H1 (cell line): ENCODE results near the gene REPS2. TPM values are rescaled to one million over a fixed set of nuclear protein-coding genes. Genes with fewer than 3 reads are reported as not detected.

ENCODE experiments used
- CTCF ChIA-PET: fragments of 300-600 bp; sonication (Branson Sonifier 250); formaldehyde crosslinking; loops from one replicate; lab custom pipeline; 2021; ENCODE audit not compliant: partially characterized antibody; lab: Charles Lee
- POLR2A ChIA-PET: fragments of 300-600 bp; sonication (Branson Sonifier 250); formaldehyde crosslinking; loops from one replicate; lab custom pipeline; 2021; ENCODE audit warnings: inconsistent platforms; ENCODE audit not compliant: partially characterized antibody; lab: Charles Lee
- DNase-seq, 2 experiments: peaks; one replicate each; pipeline versions ENCODE4 v3.0.0 to v3.0.0-alpha.2; 2010 to 2022; ENCODE audit warnings: low spot score in 2 of 2, low read depth in 1 of 2, mixed read lengths in 1 of 2
- FAIRE-seq: peaks from 2 replicates; lab custom pipeline; 2011; peaks lifted over from hg19 to GRCh38; lab: Jason Lieb, UNC
- H2AFZ ChIP-seq: 2 replicates; pipeline ENCODE4 v1.8.1; 2012; ENCODE audit warnings: low read length, inconsistent platforms
- H2AK5ac ChIP-seq: 2 replicates; pipeline ENCODE4 v1.6.1; 2013; ENCODE audit warnings: low read depth, low read length
- H2BK120ac ChIP-seq: replicated peaks from 2 replicates; pipeline ENCODE3; 2013; ENCODE audit warnings: low read depth, low read length, inconsistent platforms
- H2BK12ac ChIP-seq: 2 replicates; pipeline ENCODE4 v1.6.1; 2013; ENCODE audit warnings: low read depth, low read length
- H2BK15ac ChIP-seq: 2 replicates; pipeline ENCODE4 v1.6.1; 2013; ENCODE audit warnings: low read length
- H2BK20ac ChIP-seq: 2 replicates; pipeline ENCODE4 v1.6.1; 2013; ENCODE audit warnings: low read length
- H2BK5ac ChIP-seq: 2 replicates; pipeline ENCODE4 v1.6.1; 2013; ENCODE audit warnings: low read depth, low read length
- H3K14ac ChIP-seq: 2 replicates; pipeline ENCODE4 v1.6.1; 2013; ENCODE audit warnings: inconsistent platforms; ENCODE audit not compliant: insufficient read length
- H3K18ac ChIP-seq: 2 replicates; pipeline ENCODE4 v1.6.1; 2013; ENCODE audit warnings: low read length; ENCODE audit errors: extremely low read depth
- H3K23ac ChIP-seq: 2 replicates; pipeline ENCODE4 v1.6.1; 2013; ENCODE audit warnings: inconsistent platforms; ENCODE audit not compliant: insufficient read length
- H3K23me2 ChIP-seq: 2 replicates; pipeline ENCODE4 v1.6.1; 2013; ENCODE audit warnings: low read depth, low read length
- H3K27ac ChIP-seq: 2 replicates; pipeline ENCODE4 v1.6.1; 2011; ENCODE audit warnings: low read depth, low read length, inconsistent platforms
- H3K27me3 ChIP-seq, 4 experiments: replicated peaks in 1 of 4; 1 replicate in 1 of 4; 2 replicates in 3 of 4; pipeline versions ENCODE4 v1.6.1 to v1.8.1; 2011 to 2013; ENCODE audit warnings: low read length in 3 of 4, mild to moderate bottlenecking in 3 of 4, inconsistent platforms in 2 of 4, mixed read lengths in 2 of 4, moderate library complexity in 1 of 4; ENCODE audit not compliant: control insufficient read depth in 3 of 4, insufficient read depth in 3 of 4; ENCODE audit errors: extremely low read depth in 1 of 4
- H3K36me3 ChIP-seq, 4 experiments: 2 replicates each; pipeline versions ENCODE4 v1.6.1 to v1.8.1; 2011 to 2013; ENCODE audit warnings: mild to moderate bottlenecking in 4 of 4, low read length in 3 of 4, moderate library complexity in 2 of 4, control low read depth in 1 of 4, inconsistent platforms in 1 of 4; ENCODE audit not compliant: insufficient read depth in 4 of 4, control insufficient read depth in 2 of 4
- H3K4ac ChIP-seq: replicated peaks from 2 replicates; pipeline ENCODE3; 2013; ENCODE audit warnings: low read length, low read depth, mixed read lengths, inconsistent platforms; ENCODE audit not compliant: insufficient read length
- H3K4me1 ChIP-seq, 4 experiments: replicated peaks in 1 of 4; 1 replicate in 1 of 4; 2 replicates in 3 of 4; pipeline versions ENCODE4 v1.6.1 to v1.8.1; 2011 to 2013; ENCODE audit warnings: low read length in 3 of 4, inconsistent platforms in 2 of 4, mixed read lengths in 1 of 4; ENCODE audit not compliant: insufficient read depth in 4 of 4, control insufficient read depth in 3 of 4
- H3K4me2 ChIP-seq, 2 experiments: 2 replicates each; pipeline versions ENCODE4 v1.6.1 to v1.8.1; 2011 to 2013; ENCODE audit warnings: low read depth in 2 of 2, low read length in 2 of 2, control low read depth in 1 of 2, inconsistent platforms in 1 of 2, mild to moderate bottlenecking in 1 of 2; ENCODE audit not compliant: insufficient read depth in 1 of 2
- H3K4me3 ChIP-seq, 4 experiments: fragments of 200-600, 300-600 bp in 1 of 4; sonication (generic), shearing (Covaris generic), sonication (Bioruptor Twin) in 1 of 4; 2 replicates each; pipeline versions ENCODE4 v1.5.1 to v1.8.1; 2011 to 2016; ENCODE audit warnings: low read length in 4 of 4, low read depth in 3 of 4, control low read depth in 2 of 4, inconsistent platforms in 2 of 4, mild to moderate bottlenecking in 2 of 4, mixed read lengths in 1 of 4, moderate library complexity in 1 of 4; ENCODE audit not compliant: insufficient read depth in 2 of 4; ENCODE audit errors: extremely low read depth in 1 of 4
- H3K56ac ChIP-seq: replicated peaks from 2 replicates; pipeline ENCODE3; 2013; ENCODE audit warnings: low read depth, mild to moderate bottlenecking, mixed read lengths, low read length, inconsistent platforms; ENCODE audit not compliant: insufficient read length
- H3K79me1 ChIP-seq: 2 replicates; pipeline ENCODE4 v1.6.1; 2013; ENCODE audit warnings: low read depth, low read length, control low read depth
- H3K79me2 ChIP-seq, 2 experiments: 2 replicates each; pipeline versions ENCODE4 v1.6.1 to v1.8.1; 2012 to 2013; ENCODE audit warnings: low read length in 2 of 2, mild to moderate bottlenecking in 2 of 2, inconsistent platforms in 1 of 2; ENCODE audit not compliant: insufficient read depth in 2 of 2, control insufficient read depth in 1 of 2
- H3K9ac ChIP-seq, 4 experiments: replicated peaks in 1 of 4; 1 replicate in 1 of 4; 2 replicates in 3 of 4; pipeline versions ENCODE4 v1.6.1 to v1.8.1; 2011 to 2013; ENCODE audit warnings: low read depth in 3 of 4, low read length in 3 of 4, control low read depth in 2 of 4, mild to moderate bottlenecking in 2 of 4, moderate library complexity in 2 of 4, inconsistent platforms in 1 of 4; ENCODE audit errors: extremely low read depth in 1 of 4
- H3K9me3 ChIP-seq, 2 experiments: 2 replicates each; pipeline versions ENCODE4 v1.6.1 to v1.8.1; 2012 to 2013; ENCODE audit warnings: mild to moderate bottlenecking in 2 of 2, moderate library complexity in 2 of 2, control low read depth in 1 of 2, inconsistent platforms in 1 of 2, low read depth in 1 of 2, low read length in 1 of 2, mixed read lengths in 1 of 2; ENCODE audit not compliant: insufficient read depth in 2 of 2
- H4K20me1 ChIP-seq, 2 experiments: replicated peaks in 1 of 2; 2 replicates each; pipeline versions ENCODE3 to v1.8.1; 2011 to 2013; ENCODE audit warnings: inconsistent platforms in 2 of 2, low read length in 2 of 2, mild to moderate bottlenecking in 1 of 2; ENCODE audit not compliant: insufficient read depth in 2 of 2, control insufficient read depth in 1 of 2
- H4K5ac ChIP-seq: 2 replicates; pipeline ENCODE4 v1.6.1; 2013; ENCODE audit warnings: low read length, low read depth, mixed read lengths, inconsistent platforms; ENCODE audit not compliant: insufficient read length
- H4K8ac ChIP-seq: 2 replicates; pipeline ENCODE4 v1.8.0; 2013; ENCODE audit warnings: mild to moderate bottlenecking, moderate library complexity, low read length, inconsistent platforms; ENCODE audit not compliant: insufficient read depth; ENCODE audit errors: extremely low read depth
- H4K91ac ChIP-seq: replicated peaks from 2 replicates; pipeline ENCODE3; 2013; ENCODE audit warnings: low read length, mixed read lengths, inconsistent platforms; ENCODE audit not compliant: insufficient read length
- BRCA1 ChIP-seq: IDR thresholded peaks from 2 replicates; pipeline ENCODE4 v1.6.1; 2012; ENCODE audit warnings: low read depth, low read length, improper control_type of control experiment
- SP4 ChIP-seq: IDR thresholded peaks from 2 replicates; pipeline ENCODE4 v1.6.1; 2012; ENCODE audit warnings: low read length, inconsistent platforms
- TAF7 ChIP-seq: optimal IDR thresholded peaks from 2 replicates; pipeline ENCODE3; 2011; ENCODE audit warnings: low read depth, mild to moderate bottlenecking, inconsistent platforms, low read length, moderate library complexity, borderline replicate concordance
- polyA plus RNA-seq, 7 experiments: library from polyadenylated mRNA; depleted of rRNA in 3 of 7; stranded (reverse) in 5 of 7; unstranded in 2 of 7; fragments of >200 nt in 5 of 7; fragments of 200-250 nt in 2 of 7; gene quantifications; 1 replicate in 5 of 7; 2 replicates in 1 of 7; 4 replicates in 1 of 7; pipeline versions ENCODE4 v1.2.1 to v1.2.3, GENCODE V29; 2011 to 2013; ENCODE audit warnings: missing spikeins in 2 of 7, mixed read lengths in 2 of 7
- total RNA-seq: library from RNA; stranded (reverse); fragmentation: NEBNext Ultra II Directional; extraction: Animal tissue kit (Norgen Biotek cat#: 25700); gene quantifications from 2 replicates; pipeline ENCODE4 v1.2.1, GENCODE V29; 2021

REPS2 gene
- total and polyA plus RNA-seq, 2 of the 8 experiments (the other 6 are each of a cell fraction or from before 2014, with no cell fraction given): 0.79 to 4.3 TPM

DNA sequence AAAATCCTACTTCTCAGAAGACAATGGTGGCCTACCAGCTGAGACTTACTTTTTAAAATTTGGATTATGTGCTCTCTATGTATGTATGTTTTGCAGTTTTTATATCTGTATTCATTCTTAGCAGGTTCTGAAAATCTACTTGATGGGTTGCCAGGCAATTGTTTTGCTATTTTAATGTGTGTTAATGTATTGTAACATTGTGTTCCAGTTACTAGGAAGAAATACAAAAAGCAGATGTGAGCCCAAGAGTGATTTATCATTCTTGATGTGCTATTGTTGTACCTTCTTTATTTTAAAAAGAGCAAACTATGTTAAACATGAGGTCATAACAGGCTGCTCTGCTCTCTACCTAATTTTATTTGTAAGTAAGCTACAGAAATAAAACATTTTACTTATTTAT, 81.9 kb downstream of the REPS2 start:
- no peaks in the 10 kb centered on the region for H3K27me3 ChIP-seq

More for the DNA sequence above, 81.9 kb downstream of the REPS2 start:
- Histone ChIP-seq H3K27ac (no peak overlapping the region), H2BK12ac (no peak overlapping the region), H3K23me2 (no peaks in the 10 kb centered on the region), H3K9ac (no peak overlapping the region), H4K20me1 (no peaks in the 10 kb centered on the region), H4K91ac (no peak overlapping the region), H3K9me3 (no peaks in the 10 kb centered on the region), H2BK20ac (no peak overlapping the region), H3K18ac (no peak overlapping the region), H3K4me2 (no peak overlapping the region), H3K79me1 (no peaks in the 10 kb centered on the region), H3K4me1 (no peaks in the 10 kb centered on the region), H2BK15ac (no peak overlapping the region), H2BK5ac (no peak overlapping the region), H2BK120ac (no peak overlapping the region), H2AFZ (no peak overlapping the region), H3K36me3 (no peaks in the 10 kb centered on the region), H3K14ac (no peak overlapping the region), H3K79me2 (no peaks in the 10 kb centered on the region), H3K56ac (no peak overlapping the region), H3K4me3 (no peak overlapping the region), H4K8ac (no peak overlapping the region), H2AK5ac (no peak overlapping the region), H3K4ac (no peak overlapping the region), H4K5ac (no peak overlapping the region), H3K23ac (no peak overlapping the region)
- FAIRE-seq (no peak), DNase-seq (no peak)
- ChIA-PET POLR2A (no interaction called here), CTCF (interaction anchor here (1.1 kb wide), 1 partner anchor 146 kb away, joined by 3 read pairs; no protein-coding TSS in a partner anchor)
- TF ChIP-seq TAF7 (no peak), SP4 (no peak), BRCA1 (no peak)
